PFSK-1 (cell line): ENCODE data around the gene ARPC2.

Source experiments
- FOXP2 ChIP-seq: optimal IDR thresholded peaks from 2 replicates; pipeline ENCODE3; 2011; ENCODE audit warnings: borderline replicate concordance, control low read depth, inconsistent platforms; ENCODE audit not compliant: insufficient read depth; ENCODE audit errors: extremely low read length, extremely low read depth
- POLR2AphosphoS5 ChIP-seq: IDR thresholded peaks from 2 replicates; pipeline ENCODE4 v1.6.1; 2012; ENCODE audit warnings: low read depth, mild to moderate bottlenecking, control low read depth, low read length, moderate library complexity
- REST ChIP-seq, 2 experiments: IDR thresholded peaks; 2 replicates each; pipeline versions ENCODE4 v1.6.1 to v1.8.0; 2011 to 2012; ENCODE audit warnings: low read depth in 2 of 2, low read length in 2 of 2, control low read depth in 1 of 2, inconsistent platforms in 1 of 2, mild to moderate bottlenecking in 1 of 2, moderate library complexity in 1 of 2; ENCODE audit not compliant: insufficient read depth in 1 of 2
- SIN3A ChIP-seq: IDR thresholded peaks from 2 replicates; pipeline ENCODE4 v1.6.1; 2012; ENCODE audit warnings: mild to moderate bottlenecking, low read length, moderate library complexity, borderline replicate concordance; ENCODE audit not compliant: insufficient read depth
- TAF1 ChIP-seq: IDR thresholded peaks from 2 replicates; pipeline ENCODE4 v1.6.1; 2012; ENCODE audit warnings: low read length, control low read depth, borderline replicate concordance; ENCODE audit not compliant: insufficient read depth

The ARPC2 gene

GRCh38 chr2:218264773-218265561 lies 48.0 kb downstream of the ARPC2 start:
- TF ChIP-seq SIN3A (no peak), REST (IDR thresholded peaks at IDR 0.05; ENCODE audit: insufficient read depth in 1 of 2, low read depth in 2 of 2, low read length in 2 of 2) (no peak), POLR2AphosphoS5 (no peak), TAF1 (no peak), FOXP2 (no peak)

- TF ChIP-seq FOXP2: no peak
- TF ChIP-seq TAF1: no peak
- TF ChIP-seq SIN3A: no peak
- TF ChIP-seq POLR2AphosphoS5: no peak
- TF ChIP-seq REST (IDR thresholded peaks at IDR 0.05; ENCODE audit: insufficient read depth in 1 of 2, low read depth in 2 of 2, low read length in 2 of 2): no peak
Observed at GRCh38 chr2:218265626-218266025, 48.6 kb downstream of the ARPC2 start.

GRCh38 chr2:218266316-218266979 lies 49.5 kb downstream of the ARPC2 start:
- TF ChIP-seq TAF1: no peak
- TF ChIP-seq SIN3A: no peak
- no peak for TF ChIP-seq REST (IDR thresholded peaks at IDR 0.05; ENCODE audit: insufficient read depth in 1 of 2, low read depth in 2 of 2, low read length in 2 of 2)
- no peak for TF ChIP-seq POLR2AphosphoS5
- TF ChIP-seq FOXP2: no peak

GRCh38 chr2:218267259-218267658 lies 50.3 kb downstream of the ARPC2 start:
- TF ChIP-seq POLR2AphosphoS5: no peak
- no peak for TF ChIP-seq TAF1
- no peak for TF ChIP-seq REST (IDR thresholded peaks at IDR 0.05; ENCODE audit: insufficient read depth in 1 of 2, low read depth in 2 of 2, low read length in 2 of 2)
- TF ChIP-seq FOXP2: no peak
- no peak for TF ChIP-seq SIN3A
